Body of pancreas (tissue), 4 donors: ENCODE measurements around the gene PROB1. TPM values are rescaled to one million over a fixed set of nuclear protein-coding genes. Genes with fewer than 3 reads are reported as not detected.

Source experiments
- ATAC-seq: fragments of 150-250 bp; one replicate; pipeline ENCODE4 v1.9.1; 2016
- DNase-seq, 4 donors: peaks; one replicate each; pipeline ENCODE4 v3.0.0-alpha.2; 2019
- H3K27ac ChIP-seq, 4 donors: fragments of 200-600 bp; sonication (generic); 1 replicate in 3 of 4; 2 replicates in 1 of 4; pipeline versions ENCODE4 v1.5.1 to v1.6.1; 2016 to 2019; ENCODE audit warnings: mild to moderate bottlenecking in 1 of 4, mixed read lengths in 1 of 4, moderate library complexity in 1 of 4
- H3K27me3 ChIP-seq, 2 donors: fragments of 200-600 bp; sonication (generic); one replicate each; pipeline ENCODE4 v1.6.0; 2016; ENCODE audit warnings: mild to moderate bottlenecking in 1 of 2
- H3K36me3 ChIP-seq, 2 donors: fragments of 200-600 bp; sonication (generic); replicated peaks in 1 of 2; 2 replicates each; pipeline ENCODE4 v1.5.1; 2016; ENCODE audit warnings: low read depth in 2 of 2; ENCODE audit not compliant: insufficient read depth in 1 of 2
- H3K4me1 ChIP-seq: fragments of 200-600 bp; sonication (generic); one replicate; pipeline ENCODE4 v1.6.0; 2016
- H3K4me3 ChIP-seq, 2 donors: fragments of 200-600 bp; sonication (generic); 1 replicate in 1 of 2; 2 replicates in 1 of 2; pipeline ENCODE4 v1.5.1; 2016 to 2019
- H3K9me3 ChIP-seq, 3 donors: fragments of 200-600 bp; sonication (generic); 1 replicate in 2 of 3; 2 replicates in 1 of 3; pipeline ENCODE4 v1.5.1; 2016
- POLR2A ChIP-seq, 3 donors: fragments of 450-650 bp; IDR thresholded peaks; one replicate each; pipeline ENCODE4 v1.6.1; 2016; ENCODE audit warnings: antibody characterized with exemption in 3 of 3, mild to moderate bottlenecking in 2 of 3
- WGBS, 2 donors: methylation state at CpG; one replicate each; pipeline ENCODE4 v1.1.5; 2017; 5-methylcytosine and 5-hydroxymethylcytosine counted together
- intact Hi-C: fragments of 100-400 bp; cut with DNase I; formaldehyde crosslinking; loops from one replicate; pipeline ENCODE4 v1.15.1; 2023
- total RNA-seq, 2 donors: library from RNA; depleted of rRNA; stranded (reverse); fragments of >200 nt; gene quantifications; one replicate each; pipeline ENCODE4 v1.1.0, GENCODE V29; 2016
- TF ChIP-seq, protein P1 (sequence below), 7 experiments: fragments of 450-650 bp in 4 of 7; fragments of 200-600 bp in 3 of 7; sonication (generic) in 3 of 7; IDR thresholded peaks; one replicate each; pipeline ENCODE4 v1.5.1; 2016 to 2019; ENCODE audit warnings: antibody characterized with exemption in 7 of 7

The PROB1 gene
- total RNA-seq, 2 donors from 2014 or later = 0.52 to 1.3 TPM

- 4 to 5% methylated on average over 10 to 69 of the region's 77 CpGs for WGBS, 2 donors
- peak; percentile 22 for ATAC-seq
- TF ChIP-seq, protein P1, sequence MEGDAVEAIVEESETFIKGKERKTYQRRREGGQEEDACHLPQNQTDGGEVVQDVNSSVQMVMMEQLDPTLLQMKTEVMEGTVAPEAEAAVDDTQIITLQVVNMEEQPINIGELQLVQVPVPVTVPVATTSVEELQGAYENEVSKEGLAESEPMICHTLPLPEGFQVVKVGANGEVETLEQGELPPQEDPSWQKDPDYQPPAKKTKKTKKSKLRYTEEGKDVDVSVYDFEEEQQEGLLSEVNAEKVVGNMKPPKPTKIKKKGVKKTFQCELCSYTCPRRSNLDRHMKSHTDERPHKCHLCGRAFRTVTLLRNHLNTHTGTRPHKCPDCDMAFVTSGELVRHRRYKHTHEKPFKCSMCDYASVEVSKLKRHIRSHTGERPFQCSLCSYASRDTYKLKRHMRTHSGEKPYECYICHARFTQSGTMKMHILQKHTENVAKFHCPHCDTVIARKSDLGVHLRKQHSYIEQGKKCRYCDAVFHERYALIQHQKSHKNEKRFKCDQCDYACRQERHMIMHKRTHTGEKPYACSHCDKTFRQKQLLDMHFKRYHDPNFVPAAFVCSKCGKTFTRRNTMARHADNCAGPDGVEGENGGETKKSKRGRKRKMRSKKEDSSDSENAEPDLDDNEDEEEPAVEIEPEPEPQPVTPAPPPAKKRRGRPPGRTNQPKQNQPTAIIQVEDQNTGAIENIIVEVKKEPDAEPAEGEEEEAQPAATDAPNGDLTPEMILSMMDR (IDR thresholded peaks at IDR 0.05) = peak in 6 of 7 experiments; percentile 25 to 62 (median 38)
- TF ChIP-seq POLR2A (IDR thresholded peaks at IDR 0.05) = no peak
- DNase-seq = peak; percentile 38 to 51 (median 46)
- Histone ChIP-seq H3K4me3 (peak overlapping the region; percentile 9 to 25), H3K27me3 (peaks cover 0 to 11% of the 10 kb centered on the region in 2 donors), H3K27ac (no peak overlapping the region), H3K36me3 (no peaks in the 10 kb centered on the region), H3K4me1 (peaks cover 37% of the 10 kb centered on the region), H3K9me3 (no peaks in the 10 kb centered on the region)
- intact Hi-C loops = no loop called here
Measured at GRCh38 chr5:139392678-139393496, 2.0 kb downstream of the PROB1 start.

- H3K4me1 ChIP-seq = peaks cover 40% of the 10 kb centered on the region
- no peak for DNase-seq
- no peak overlapping the region for H3K4me3 ChIP-seq
- intact Hi-C loops = no loop called here
- ATAC-seq = no peak
- 10% methylated on average over 36 of the region's 36 CpGs; no CpG with 5 or more reads in 1 of the 2 donors for WGBS, 2 donors
- no peaks in the 10 kb centered on the region for H3K9me3 ChIP-seq
- H3K36me3 ChIP-seq = no peaks in the 10 kb centered on the region
- TF ChIP-seq, protein P1 (IDR thresholded peaks at IDR 0.05) = no peak
- TF ChIP-seq POLR2A (IDR thresholded peaks at IDR 0.05) = no peak
- H3K27ac ChIP-seq = no peak overlapping the region
- peaks cover 0 to 11% of the 10 kb centered on the region in 2 donors for H3K27me3 ChIP-seq
Measured at GRCh38 chr5:139392324-139392677, 2.6 kb downstream of the PROB1 start.

- DNase-seq (no peak), ATAC-seq (no peak)
- H3K36me3 ChIP-seq = no peaks in the 10 kb centered on the region
- WGBS, 2 donors = 61 to 67% methylated on average over 27 to 33 of the region's 33 CpGs
- H3K9me3 ChIP-seq = no peaks in the 10 kb centered on the region
- no peak overlapping the region for H3K27ac ChIP-seq
- TF ChIP-seq, protein P1 (IDR thresholded peaks at IDR 0.05) = no peak
- no peak for TF ChIP-seq POLR2A (IDR thresholded peaks at IDR 0.05)
- intact Hi-C loops = no loop called here
- H3K4me1 ChIP-seq = peaks cover 40% of the 10 kb centered on the region
- peaks cover 0 to 11% of the 10 kb centered on the region in 2 donors for H3K27me3 ChIP-seq
- H3K4me3 ChIP-seq = no peak overlapping the region
Measured at GRCh38 chr5:139391570-139392323, 3.2 kb downstream of the PROB1 start.

DNA sequence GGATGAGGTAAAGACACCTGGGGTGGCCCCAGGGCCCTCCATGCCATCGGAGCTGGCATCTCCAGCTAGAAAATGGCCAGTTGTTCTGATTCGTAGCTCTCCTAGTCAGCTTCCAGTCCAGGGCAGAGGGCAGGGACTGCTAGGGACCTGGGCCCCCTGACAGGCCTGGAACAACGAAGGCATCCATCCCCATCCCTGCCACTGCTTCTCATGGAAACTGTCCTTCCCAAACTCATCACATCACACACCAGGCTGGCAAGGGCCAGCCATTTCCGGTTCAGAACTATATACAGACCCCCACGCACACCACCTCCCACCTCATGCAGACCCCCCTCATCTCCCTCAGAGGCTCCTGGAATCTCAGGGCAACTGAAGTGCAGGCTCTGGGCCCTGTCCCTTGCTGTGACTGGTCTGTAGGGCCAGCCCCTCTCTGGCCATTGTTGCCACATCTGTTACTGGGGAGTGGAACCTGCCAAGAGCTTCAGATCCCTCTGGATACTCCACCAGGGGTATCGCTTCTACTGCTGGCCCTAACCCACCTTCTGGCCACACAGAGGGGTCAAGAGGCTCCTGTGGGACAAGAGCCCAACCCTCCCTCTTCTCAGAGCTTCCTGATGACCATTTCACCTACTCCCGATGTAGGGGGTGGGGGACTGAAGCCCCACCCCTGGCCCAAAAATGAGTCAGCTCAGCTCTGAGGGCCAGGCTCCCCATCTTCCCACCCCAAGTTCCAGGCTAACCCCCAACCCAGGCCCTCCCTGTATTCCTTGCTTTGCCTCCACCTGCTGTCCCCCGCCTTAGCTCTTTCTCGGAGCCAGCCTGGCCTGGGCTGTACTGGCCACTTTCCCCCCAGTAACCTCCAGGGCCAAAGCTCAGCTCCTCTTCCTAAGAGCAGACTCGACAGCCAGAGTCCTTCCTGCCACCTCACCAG is 4.0 kb downstream of the PROB1 start:
- intact Hi-C loops = no loop called here
- ATAC-seq (no peak), DNase-seq (no peak)
- 81 to 84% methylated on average over 7 to 10 of the region's 10 CpGs for WGBS, 2 donors
- Histone ChIP-seq H3K27ac (no peak overlapping the region), H3K36me3 (no peaks in the 10 kb centered on the region), H3K9me3 (no peaks in the 10 kb centered on the region), H3K4me3 (no peak overlapping the region), H3K4me1 (peaks cover 40% of the 10 kb centered on the region), H3K27me3 (peaks cover 0 to 11% of the 10 kb centered on the region in 2 donors)
- TF ChIP-seq POLR2A (IDR thresholded peaks at IDR 0.05) = no peak
- TF ChIP-seq, protein P1 (IDR thresholded peaks at IDR 0.05) = no peak
